ENCODE measurements around the gene CHCHD1. TPM values are rescaled to one million over a fixed set of nuclear protein-coding genes. Genes with fewer than 3 reads are reported as not detected.
"Not testable (repeated sequence)": the region's sequence is repeated elsewhere in the genome, so short reads cannot be mapped to it uniquely, and the experiment has no call there.

Gene CHCHD1
- total RNA-seq, 2 donors from 2014 or later, result 26.7 to 28.7 TPM

GRCh38 chr10:73814276-73814895, 32.5 kb downstream of the CHCHD1 start:
- peaks cover 9 to 23% of the 10 kb centered on the region in 2 donors for H3K36me3 Mint-ChIP-seq
- no peaks in the 10 kb centered on the region for H3K9me3 Mint-ChIP-seq
- no peak overlapping the region for H3K27ac Mint-ChIP-seq
- ATAC-seq, result no peak
- no peak for DNase-seq (ENCODE audit: low spot score in 2 of 2)

- Mint-ChIP-seq H3K9me3 (no peaks in the 10 kb centered on the region), H3K27ac (no peak overlapping the region), H3K36me3 (peaks cover 6 to 16% of the 10 kb centered on the region in 2 donors)
- ATAC-seq, result no peak
- DNase-seq (ENCODE audit: low spot score in 2 of 2), result no peak
Observed at GRCh38 chr10:73814896-73815718, 33.3 kb downstream of the CHCHD1 start.

- no peak for DNase-seq (ENCODE audit: low spot score in 2 of 2)
- H3K36me3 Mint-ChIP-seq, result peaks cover under 1 to 10% of the 10 kb centered on the region in 2 donors
- no peak overlapping the region for H3K27ac Mint-ChIP-seq
- no peak for ATAC-seq
- no peaks in the 10 kb centered on the region for H3K9me3 Mint-ChIP-seq
Observed at GRCh38 chr10:73815719-73816030, 33.8 kb downstream of the CHCHD1 start.

- peak overlapping the region; percentile 55 to 88 for H3K27ac Mint-ChIP-seq
- ATAC-seq, result no peak
- H3K36me3 Mint-ChIP-seq, result peaks cover 0 to 9% of the 10 kb centered on the region in 2 donors
- no peak for DNase-seq (ENCODE audit: low spot score in 2 of 2)
- H3K9me3 Mint-ChIP-seq, result no peaks in the 10 kb centered on the region
Observed at GRCh38 chr10:73816917-73817729, 35.3 kb downstream of the CHCHD1 start.

GRCh38 chr10:73817826-73818225, 36.0 kb downstream of the CHCHD1 start:
- Mint-ChIP-seq H3K27ac (peak overlapping the region; percentile 33 to 67), H3K36me3 (peaks cover 0 to 5% of the 10 kb centered on the region in 2 donors), H3K9me3 (no peaks in the 10 kb centered on the region)
- ATAC-seq (no peak), DNase-seq (ENCODE audit: low spot score in 2 of 2) (no peak)

GRCh38 chr10:73818402-73818801, 36.6 kb downstream of the CHCHD1 start:
- Mint-ChIP-seq H3K27ac (peak overlapping the region; percentile 33 to 67), H3K9me3 (no peaks in the 10 kb centered on the region), H3K36me3 (no peaks in the 10 kb centered on the region)
- DNase-seq (ENCODE audit: low spot score in 2 of 2) (no peak), ATAC-seq (no peak)

- H3K36me3 Mint-ChIP-seq, result no peaks in the 10 kb centered on the region
- peak overlapping the region in 1 of 2 donors; percentile 57 for H3K27ac Mint-ChIP-seq
- ATAC-seq (no peak), DNase-seq (ENCODE audit: low spot score in 2 of 2) (no peak)
- H3K9me3 Mint-ChIP-seq, result no peaks in the 10 kb centered on the region
Observed at GRCh38 chr10:73819081-73819480, 37.2 kb downstream of the CHCHD1 start.

GRCh38 chr10:73819513-73820093, 37.8 kb downstream of the CHCHD1 start:
- peak in 1 of 2 donors; percentile 9 for ATAC-seq
- no peaks in the 10 kb centered on the region for H3K36me3 Mint-ChIP-seq
- H3K9me3 Mint-ChIP-seq, result no peaks in the 10 kb centered on the region
- H3K27ac Mint-ChIP-seq, result peak overlapping the region in 1 of 2 donors; percentile 90
- DNase-seq (ENCODE audit: low spot score in 2 of 2), result peak in 1 of 2 donors; percentile 57

- Mint-ChIP-seq H3K9me3 (no peaks in the 10 kb centered on the region), H3K36me3 (no peaks in the 10 kb centered on the region), H3K27ac (no peak overlapping the region)
- ATAC-seq (no peak), DNase-seq (ENCODE audit: low spot score in 2 of 2) (no peak)
Observed at GRCh38 chr10:73823391-73823790, 41.5 kb downstream of the CHCHD1 start.

- Mint-ChIP-seq H3K36me3 (no peaks in the 10 kb centered on the region), H3K27ac (peak overlapping the region; percentile 79 to 80), H3K9me3 (no peaks in the 10 kb centered on the region)
- ATAC-seq (no peak), DNase-seq (ENCODE audit: low spot score in 2 of 2) (no peak)
Observed at GRCh38 chr10:73824146-73824725, 42.4 kb downstream of the CHCHD1 start.

- peak overlapping the region in 1 of 2 donors; percentile 60 for H3K27ac Mint-ChIP-seq
- ATAC-seq, result no peak
Observed at GRCh38 chr10:73827346-73828089, 45.7 kb downstream of the CHCHD1 start.

GRCh38 chr10:73828161-73828560, 46.3 kb downstream of the CHCHD1 start:
- H3K36me3 Mint-ChIP-seq, result no peaks in the 10 kb centered on the region
- DNase-seq (ENCODE audit: low spot score in 2 of 2) (no peak), ATAC-seq (no peak)
- H3K9me3 Mint-ChIP-seq, result no peaks in the 10 kb centered on the region
- no peak overlapping the region for H3K27ac Mint-ChIP-seq

More at GRCh38 chr10:73827346-73828089, 45.7 kb downstream of the CHCHD1 start:
- no peak for DNase-seq (ENCODE audit: low spot score in 2 of 2)
- no peaks in the 10 kb centered on the region for H3K9me3 Mint-ChIP-seq
- no peaks in the 10 kb centered on the region for H3K36me3 Mint-ChIP-seq

- DNase-seq (ENCODE audit: low spot score in 2 of 2); ATAC-seq; H3K27ac Mint-ChIP-seq; H3K36me3 Mint-ChIP-seq; H3K9me3 Mint-ChIP-seq: not testable (repeated sequence)
Observed at GRCh38 chr10:73829090-73829489, 47.2 kb downstream of the CHCHD1 start.
